ENCODE measurements around the gene ATP11B. TPM values are rescaled to one million over a fixed set of nuclear protein-coding genes. Genes with fewer than 3 reads are reported as not detected.

The ATP11B gene
- total and polyA plus RNA-seq, 2 of the 8 experiments (the other 6 are each of a cell fraction or from before 2014, with no cell fraction given): 5.1 to 26.5 TPM

GRCh38 chr3:182896553-182896952 lies 103.2 kb downstream of the ATP11B start:
- H4K8ac ChIP-seq (ENCODE audit: extremely low read depth, insufficient read depth, low read length): no peak overlapping the region
- H2BK12ac ChIP-seq (ENCODE audit: low read depth, low read length): no peak overlapping the region
- H3K27me3 ChIP-seq (replicated peaks in 1 of 4; ENCODE audit: control insufficient read depth in 3 of 4, extremely low read depth in 1 of 4, insufficient read depth in 3 of 4, low read length in 3 of 4): no peaks in the 10 kb centered on the region
- H3K27ac ChIP-seq (ENCODE audit: low read depth, low read length): no peak overlapping the region
- no peaks in the 10 kb centered on the region for H3K9me3 ChIP-seq (ENCODE audit: insufficient read depth in 2 of 2, low read depth in 1 of 2, low read length in 1 of 2)
- no peak overlapping the region for H3K4me3 ChIP-seq (ENCODE audit: extremely low read depth in 1 of 4, insufficient read depth in 2 of 4, low read depth in 3 of 4, low read length in 4 of 4)
- no peaks in the 10 kb centered on the region for H4K20me1 ChIP-seq (replicated peaks in 1 of 2; ENCODE audit: control insufficient read depth in 1 of 2, insufficient read depth in 2 of 2, low read length in 2 of 2)
- H4K5ac ChIP-seq (ENCODE audit: insufficient read length, low read depth, low read length): no peak overlapping the region
- no peak overlapping the region for H3K56ac ChIP-seq (replicated peaks; ENCODE audit: insufficient read length, low read depth, low read length)
- H3K18ac ChIP-seq (ENCODE audit: extremely low read depth, low read length): no peak overlapping the region
- no peak overlapping the region for H2BK5ac ChIP-seq (ENCODE audit: low read depth, low read length)
- CTCF ChIA-PET (ENCODE audit: partially characterized antibody): interaction anchor here (0.6 to 0.7 kb wide), 2 partner anchors 25 to 1665 kb away, joined by 3 to 4 read pairs; partner anchors contain the start of gene EPHB3
- no peak overlapping the region for H2AFZ ChIP-seq (ENCODE audit: low read length)
- no peak overlapping the region for H3K9ac ChIP-seq (replicated peaks in 1 of 4; ENCODE audit: extremely low read depth in 1 of 4, low read depth in 3 of 4, low read length in 3 of 4)
- no peaks in the 10 kb centered on the region for H3K23me2 ChIP-seq (ENCODE audit: low read depth, low read length)
- no peak for FAIRE-seq
- no peak overlapping the region for H3K23ac ChIP-seq (ENCODE audit: insufficient read length)
- H3K14ac ChIP-seq (ENCODE audit: insufficient read length): no peak overlapping the region
- H3K4me2 ChIP-seq (ENCODE audit: insufficient read depth in 1 of 2, low read depth in 2 of 2, low read length in 2 of 2): no peak overlapping the region
- H2BK15ac ChIP-seq (ENCODE audit: low read length): no peak overlapping the region
- no peaks in the 10 kb centered on the region for H3K79me1 ChIP-seq (ENCODE audit: low read depth, low read length)
- H3K36me3 ChIP-seq (ENCODE audit: control insufficient read depth in 2 of 4, insufficient read depth in 4 of 4, low read length in 3 of 4): 0 out of 8 replicates have a peak, but pooled peaks cover 0 to 3% (median 0%) of the 10 kb centered on the region in 4 experiments
- no peak overlapping the region for H2AK5ac ChIP-seq (ENCODE audit: low read depth, low read length)
- no peak overlapping the region for H2BK120ac ChIP-seq (replicated peaks; ENCODE audit: low read depth, low read length)
- 91 to 100% methylated on average over 1 to 2 of the region's 2 CpGs for WGBS, 2 experiments (ENCODE audit: extremely low coverage in 1 of 2, insufficient coverage in 1 of 2, insufficient read length in 1 of 2, insufficient replicate concordance in 2 of 2, low coverage in 1 of 2, low lambda C conversion rate in 2 of 2, missing lambda C conversion rate in 1 of 2)
- no peaks in the 10 kb centered on the region for H3K79me2 ChIP-seq (ENCODE audit: control insufficient read depth in 1 of 2, insufficient read depth in 2 of 2, low read length in 2 of 2)
- H3K4me1 ChIP-seq (replicated peaks in 1 of 4; ENCODE audit: control insufficient read depth in 3 of 4, insufficient read depth in 4 of 4, low read length in 3 of 4): no peaks in the 10 kb centered on the region
- no peak overlapping the region for H4K91ac ChIP-seq (replicated peaks; ENCODE audit: insufficient read length, low read length)
- DNase-seq (ENCODE audit: low read depth in 1 of 2, low spot score in 2 of 2): no peak
- POLR2A ChIA-PET (ENCODE audit: partially characterized antibody): no interaction called here
- no peak overlapping the region for H2BK20ac ChIP-seq (ENCODE audit: low read length)
- H3K4ac ChIP-seq (replicated peaks; ENCODE audit: insufficient read length, low read depth, low read length): no peak overlapping the region
- TF ChIP-seq RBBP5 (IDR thresholded peaks at IDR 0.05; ENCODE audit: borderline replicate concordance, low read depth, low read length) (no peak), HDAC6 (IDR thresholded peaks at IDR 0.05; ENCODE audit: low read depth, low read length) (no peak), MAX (IDR thresholded peaks at IDR 0.05) (no peak), KDM5A (IDR thresholded peaks at IDR 0.05; ENCODE audit: low read length) (no peak)

All from H1 (cell line).